Measurements from ENCODE around the gene UNC5CL.
A peak's percentile ranks its signal among the peaks of the same experiment; 100 is the strongest.

The UNC5CL gene

GRCh38 chr6:41055149-41055548 lies 16.1 kb upstream of the UNC5CL start:
- Histone ChIP-seq H3F3A (ENCODE audit: low read depth) (no peaks in the 10 kb centered on the region), H3K4me2 (ENCODE audit: low read depth, low read length, poor library complexity, severe bottlenecking) (peak overlapping the region; percentile 41), H3K27me3 (ENCODE audit: insufficient read depth, low read length, poor library complexity, severe bottlenecking) (no peaks in the 10 kb centered on the region), H3K9me3 (ENCODE audit: insufficient read depth, low read depth, low read length) (no peaks in the 10 kb centered on the region), H3K4me1 (ENCODE audit: insufficient read depth, low read length, poor library complexity, severe bottlenecking) (peaks cover 49% of the 10 kb centered on the region), H3K4me3 (ENCODE audit: low read length, poor library complexity, severe bottlenecking) (no peak overlapping the region), H2AFZ (ENCODE audit: low read length) (no peak overlapping the region), H3K36me3 (ENCODE audit: insufficient read depth, low read length) (no peaks in the 10 kb centered on the region), H4K20me1 (ENCODE audit: insufficient read depth, low read length, poor library complexity, severe bottlenecking) (no peaks in the 10 kb centered on the region), H3K79me2 (ENCODE audit: insufficient read depth, low read length) (no peaks in the 10 kb centered on the region), H3K9me2 (replicated peaks; ENCODE audit: low read depth, low read length) (no peaks in the 10 kb centered on the region), H3K9ac (ENCODE audit: low read depth, low read length, poor library complexity, severe bottlenecking) (no peak overlapping the region)
- no peak for TF ChIP-seq EZH2phosphoT487 (IDR thresholded peaks at IDR 0.05; ENCODE audit: borderline replicate concordance)
- TF ChIP-seq CTCF (conservative IDR thresholded peaks at IDR 0.05; ENCODE audit: low read length), result no peak

GRCh38 chr6:41054511-41054910 lies 15.5 kb upstream of the UNC5CL start:
- Histone ChIP-seq H3F3A (ENCODE audit: low read depth) (no peaks in the 10 kb centered on the region), H3K79me2 (ENCODE audit: insufficient read depth, low read length) (no peaks in the 10 kb centered on the region), H4K20me1 (ENCODE audit: insufficient read depth, low read length, poor library complexity, severe bottlenecking) (no peaks in the 10 kb centered on the region), H3K9me3 (ENCODE audit: insufficient read depth, low read depth, low read length) (no peaks in the 10 kb centered on the region), H3K4me2 (ENCODE audit: low read depth, low read length, poor library complexity, severe bottlenecking) (no peak overlapping the region), H3K36me3 (ENCODE audit: insufficient read depth, low read length) (no peaks in the 10 kb centered on the region), H3K4me3 (ENCODE audit: low read length, poor library complexity, severe bottlenecking) (no peak overlapping the region), H3K9me2 (replicated peaks; ENCODE audit: low read depth, low read length) (no peaks in the 10 kb centered on the region), H2AFZ (ENCODE audit: low read length) (no peak overlapping the region), H3K4me1 (ENCODE audit: insufficient read depth, low read length, poor library complexity, severe bottlenecking) (peaks cover 49% of the 10 kb centered on the region), H3K27me3 (ENCODE audit: insufficient read depth, low read length, poor library complexity, severe bottlenecking) (no peaks in the 10 kb centered on the region), H3K9ac (ENCODE audit: low read depth, low read length, poor library complexity, severe bottlenecking) (no peak overlapping the region)
- TF ChIP-seq EZH2phosphoT487 (IDR thresholded peaks at IDR 0.05; ENCODE audit: borderline replicate concordance) (no peak), CTCF (conservative IDR thresholded peaks at IDR 0.05; ENCODE audit: low read length) (no peak)

GRCh38 chr6:41053041-41053440 lies 14.0 kb upstream of the UNC5CL start, which contains the start of gene APOBEC2:
Gene APOBEC2, plus strand, starts transcription at chr6:41053202. Its CDS starts 146 bp downstream, at chr6:41053348.
- Histone ChIP-seq H3K4me1 (ENCODE audit: insufficient read depth, low read length, poor library complexity, severe bottlenecking) (peaks cover 38% of the 10 kb centered on the region), H3K79me2 (ENCODE audit: insufficient read depth, low read length) (no peaks in the 10 kb centered on the region), H3K27me3 (ENCODE audit: insufficient read depth, low read length, poor library complexity, severe bottlenecking) (no peaks in the 10 kb centered on the region), H4K20me1 (ENCODE audit: insufficient read depth, low read length, poor library complexity, severe bottlenecking) (no peaks in the 10 kb centered on the region), H3K4me2 (ENCODE audit: low read depth, low read length, poor library complexity, severe bottlenecking) (peak within 1 kb of the TSS; percentile 55), H3K36me3 (ENCODE audit: insufficient read depth, low read length) (no peaks in the 10 kb centered on the region), H3K4me3 (ENCODE audit: low read length, poor library complexity, severe bottlenecking) (peak within 1 kb of the TSS; percentile 22), H3K9me2 (replicated peaks; ENCODE audit: low read depth, low read length) (no peaks in the 10 kb centered on the region), H2AFZ (ENCODE audit: low read length) (peak within 1 kb of the TSS; percentile 68), H3K9me3 (ENCODE audit: insufficient read depth, low read depth, low read length) (no peaks in the 10 kb centered on the region), H3F3A (ENCODE audit: low read depth) (no peaks in the 10 kb centered on the region), H3K9ac (ENCODE audit: low read depth, low read length, poor library complexity, severe bottlenecking) (peak within 1 kb of the TSS; percentile 28)
- no peak for TF ChIP-seq EZH2phosphoT487 (IDR thresholded peaks at IDR 0.05; ENCODE audit: borderline replicate concordance)
- TF ChIP-seq CTCF (conservative IDR thresholded peaks at IDR 0.05; ENCODE audit: low read length), result no peak
